PFSK-1 (cell line): ENCODE results near the gene TMEM59L.

Experiments used
- FOXP2 ChIP-seq: optimal IDR thresholded peaks from 2 replicates; pipeline ENCODE3; 2011; ENCODE audit warnings: borderline replicate concordance, control low read depth, inconsistent platforms; ENCODE audit not compliant: insufficient read depth; ENCODE audit errors: extremely low read length, extremely low read depth
- POLR2AphosphoS5 ChIP-seq: IDR thresholded peaks from 2 replicates; pipeline ENCODE4 v1.6.1; 2012; ENCODE audit warnings: low read depth, mild to moderate bottlenecking, control low read depth, low read length, moderate library complexity
- SIN3A ChIP-seq: IDR thresholded peaks from 2 replicates; pipeline ENCODE4 v1.6.1; 2012; ENCODE audit warnings: mild to moderate bottlenecking, low read length, moderate library complexity, borderline replicate concordance; ENCODE audit not compliant: insufficient read depth
- TAF1 ChIP-seq: IDR thresholded peaks from 2 replicates; pipeline ENCODE4 v1.6.1; 2012; ENCODE audit warnings: low read length, control low read depth, borderline replicate concordance; ENCODE audit not compliant: insufficient read depth
- TF ChIP-seq, protein P1 (sequence below), 2 experiments: IDR thresholded peaks; 2 replicates each; pipeline versions ENCODE4 v1.6.1 to v1.8.0; 2011 to 2012; ENCODE audit warnings: low read depth in 2 of 2, low read length in 2 of 2, control low read depth in 1 of 2, inconsistent platforms in 1 of 2, mild to moderate bottlenecking in 1 of 2, moderate library complexity in 1 of 2; ENCODE audit not compliant: insufficient read depth in 1 of 2

The TMEM59L gene

DNA sequence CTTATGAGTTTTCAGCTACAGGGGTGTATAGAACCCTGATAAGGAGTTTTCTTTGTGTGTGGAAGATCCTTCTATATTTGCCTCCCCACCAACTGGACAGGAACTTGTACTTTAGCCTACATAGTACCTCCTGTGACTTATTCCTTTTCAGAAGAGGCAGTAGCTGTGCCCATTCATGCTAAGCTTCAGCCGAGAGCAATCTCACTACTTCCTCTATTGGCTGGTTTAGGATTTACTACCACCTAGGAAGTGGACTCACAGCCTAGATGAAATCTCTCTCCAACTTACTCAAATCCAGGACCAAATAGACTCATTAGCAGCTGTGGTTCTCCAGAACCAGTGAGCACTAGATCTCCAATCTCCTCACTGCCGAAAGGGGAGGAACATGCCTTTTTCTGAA is 26.4 kb upstream of the TMEM59L start:
- TF ChIP-seq TAF1 (no peak), FOXP2 (no peak), POLR2AphosphoS5 (no peak), SIN3A (no peak)
- TF ChIP-seq, protein P1, sequence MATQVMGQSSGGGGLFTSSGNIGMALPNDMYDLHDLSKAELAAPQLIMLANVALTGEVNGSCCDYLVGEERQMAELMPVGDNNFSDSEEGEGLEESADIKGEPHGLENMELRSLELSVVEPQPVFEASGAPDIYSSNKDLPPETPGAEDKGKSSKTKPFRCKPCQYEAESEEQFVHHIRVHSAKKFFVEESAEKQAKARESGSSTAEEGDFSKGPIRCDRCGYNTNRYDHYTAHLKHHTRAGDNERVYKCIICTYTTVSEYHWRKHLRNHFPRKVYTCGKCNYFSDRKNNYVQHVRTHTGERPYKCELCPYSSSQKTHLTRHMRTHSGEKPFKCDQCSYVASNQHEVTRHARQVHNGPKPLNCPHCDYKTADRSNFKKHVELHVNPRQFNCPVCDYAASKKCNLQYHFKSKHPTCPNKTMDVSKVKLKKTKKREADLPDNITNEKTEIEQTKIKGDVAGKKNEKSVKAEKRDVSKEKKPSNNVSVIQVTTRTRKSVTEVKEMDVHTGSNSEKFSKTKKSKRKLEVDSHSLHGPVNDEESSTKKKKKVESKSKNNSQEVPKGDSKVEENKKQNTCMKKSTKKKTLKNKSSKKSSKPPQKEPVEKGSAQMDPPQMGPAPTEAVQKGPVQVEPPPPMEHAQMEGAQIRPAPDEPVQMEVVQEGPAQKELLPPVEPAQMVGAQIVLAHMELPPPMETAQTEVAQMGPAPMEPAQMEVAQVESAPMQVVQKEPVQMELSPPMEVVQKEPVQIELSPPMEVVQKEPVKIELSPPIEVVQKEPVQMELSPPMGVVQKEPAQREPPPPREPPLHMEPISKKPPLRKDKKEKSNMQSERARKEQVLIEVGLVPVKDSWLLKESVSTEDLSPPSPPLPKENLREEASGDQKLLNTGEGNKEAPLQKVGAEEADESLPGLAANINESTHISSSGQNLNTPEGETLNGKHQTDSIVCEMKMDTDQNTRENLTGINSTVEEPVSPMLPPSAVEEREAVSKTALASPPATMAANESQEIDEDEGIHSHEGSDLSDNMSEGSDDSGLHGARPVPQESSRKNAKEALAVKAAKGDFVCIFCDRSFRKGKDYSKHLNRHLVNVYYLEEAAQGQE (IDR thresholded peaks at IDR 0.05; ENCODE audit: insufficient read depth in 1 of 2, low read depth in 2 of 2, low read length in 2 of 2) = no peak

DNA sequence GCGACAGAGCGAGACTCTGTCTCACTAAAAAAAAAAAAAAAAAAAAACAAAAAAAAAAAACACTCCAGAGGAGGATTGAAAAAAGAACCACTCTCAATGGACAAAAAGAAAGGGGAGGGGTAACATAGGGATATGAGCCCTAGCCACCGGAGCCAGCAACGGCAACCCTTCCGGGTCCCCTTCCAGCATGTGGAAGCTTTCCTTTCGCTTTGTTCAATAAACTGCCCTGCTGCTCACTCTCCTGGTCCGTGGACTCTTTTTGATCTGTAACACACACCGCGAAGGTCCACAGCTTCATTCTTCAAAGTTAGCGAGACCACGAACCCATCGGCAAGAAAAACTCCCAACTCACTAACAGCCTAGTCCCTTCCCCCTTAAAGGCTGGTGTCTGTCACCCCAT is 25.1 kb upstream of the TMEM59L start:
- TF ChIP-seq FOXP2 = no peak
- no peak for TF ChIP-seq SIN3A
- TF ChIP-seq TAF1 = no peak
- TF ChIP-seq, protein P1 (IDR thresholded peaks at IDR 0.05; ENCODE audit: insufficient read depth in 1 of 2, low read depth in 2 of 2, low read length in 2 of 2) = no peak
- no peak for TF ChIP-seq POLR2AphosphoS5

DNA sequence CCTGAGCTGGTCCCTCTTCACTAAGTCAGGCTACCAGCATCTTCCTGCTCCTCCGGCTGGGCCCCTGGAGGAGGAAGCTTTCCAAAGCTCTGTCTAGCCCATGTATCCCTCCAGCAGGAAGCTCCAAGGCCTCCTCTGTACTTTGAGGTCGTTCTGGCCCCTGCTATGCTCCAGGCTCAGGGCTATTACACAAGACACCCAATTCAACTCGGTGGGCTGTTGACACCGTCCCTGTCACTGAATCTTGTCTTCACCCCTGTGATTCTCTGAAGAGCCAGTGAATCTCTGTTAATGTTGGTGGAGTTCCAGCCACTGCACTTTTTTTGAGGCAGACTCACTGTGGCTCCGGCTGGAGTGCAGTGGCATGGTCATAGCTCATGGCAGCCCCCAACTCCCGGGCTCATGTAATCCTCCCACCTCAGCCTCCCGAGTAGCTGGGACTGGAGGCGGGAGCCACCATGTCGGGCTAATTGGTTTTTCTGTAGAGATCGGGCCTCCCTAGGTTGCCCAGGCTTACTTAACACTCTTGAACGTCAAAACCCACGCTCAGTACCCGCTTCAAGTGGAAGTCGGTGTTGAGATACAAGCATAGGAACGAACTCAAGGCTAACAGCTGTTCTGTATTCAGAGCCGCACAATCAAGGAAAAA is 24.6 kb upstream of the TMEM59L start:
- TF ChIP-seq POLR2AphosphoS5 = no peak
- TF ChIP-seq, protein P1 (IDR thresholded peaks at IDR 0.05; ENCODE audit: insufficient read depth in 1 of 2, low read depth in 2 of 2, low read length in 2 of 2) = no peak
- TF ChIP-seq FOXP2 = no peak
- TF ChIP-seq TAF1 = no peak
- no peak for TF ChIP-seq SIN3A

DNA sequence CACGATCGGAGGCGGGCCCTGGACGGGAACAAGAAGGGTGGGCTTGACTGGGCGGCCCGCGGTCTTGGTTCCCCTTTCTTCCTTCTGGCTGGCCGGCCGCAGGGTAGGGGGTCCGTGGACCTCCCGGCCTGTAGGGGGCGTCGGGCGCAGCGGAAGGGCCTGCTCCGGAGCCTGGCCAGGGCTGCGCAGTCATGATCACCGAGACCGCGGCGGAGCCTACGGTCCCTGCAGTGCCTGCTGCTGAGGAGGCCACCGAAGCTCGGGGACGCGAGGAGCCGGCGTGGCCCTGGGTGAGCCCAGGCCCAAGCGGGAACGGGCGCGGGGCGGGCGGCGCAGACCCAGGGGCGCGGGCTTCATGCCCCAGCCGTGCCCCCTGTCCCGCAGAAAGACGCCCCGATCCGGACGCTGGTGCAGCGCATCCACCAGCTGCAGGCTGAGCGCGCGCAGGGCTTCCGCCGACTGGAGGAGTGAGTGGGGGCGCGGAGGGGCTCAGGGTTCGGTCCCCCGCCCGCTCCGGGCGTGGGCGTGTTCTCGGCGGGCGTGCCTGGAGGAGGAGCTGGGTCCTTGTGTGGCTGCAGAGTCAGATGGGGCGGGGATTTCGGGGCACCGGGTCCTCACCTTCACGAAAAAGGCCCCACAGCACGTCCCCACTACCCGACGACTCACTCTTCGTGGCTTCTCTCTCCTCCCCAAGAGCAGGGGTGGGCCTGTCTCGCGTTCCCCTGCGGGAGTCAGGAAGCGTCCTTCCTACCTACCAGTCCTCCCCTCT is 23.9 kb upstream of the TMEM59L start, which contains the start of gene REX1BD:
Gene REX1BD (plus strand): TSS at position 188 of the 769 bp plus-strand sequence. CDS start 4 bp downstream, at position 192.
- TF ChIP-seq TAF1 (peak; percentile 74; the same call in 1 of the 2 replicates), POLR2AphosphoS5 (peak; percentile 95), SIN3A (0 out of 2 replicates have a peak, but pooled peaks have one; percentile 35), FOXP2 (peak; percentile 64)
- TF ChIP-seq, protein P1 (IDR thresholded peaks at IDR 0.05; ENCODE audit: insufficient read depth in 1 of 2, low read depth in 2 of 2, low read length in 2 of 2) = no peak
